GM18909 (cell line): ENCODE measurements around the gene NCAPD3.
"Not testable (repeated sequence)": the region's sequence is repeated elsewhere in the genome, so short reads cannot be mapped to it uniquely, and the experiment has no call there.

Experiments
- ATAC-seq: cut with Tn5 transposase; IDR thresholded peaks from one replicate; pipeline ENCODE4 v1.9.1; 2021; ENCODE audit warnings: mild to moderate bottlenecking; ENCODE audit not compliant: unreplicated experiment, poor library complexity

NCAPD3 gene, protein sequence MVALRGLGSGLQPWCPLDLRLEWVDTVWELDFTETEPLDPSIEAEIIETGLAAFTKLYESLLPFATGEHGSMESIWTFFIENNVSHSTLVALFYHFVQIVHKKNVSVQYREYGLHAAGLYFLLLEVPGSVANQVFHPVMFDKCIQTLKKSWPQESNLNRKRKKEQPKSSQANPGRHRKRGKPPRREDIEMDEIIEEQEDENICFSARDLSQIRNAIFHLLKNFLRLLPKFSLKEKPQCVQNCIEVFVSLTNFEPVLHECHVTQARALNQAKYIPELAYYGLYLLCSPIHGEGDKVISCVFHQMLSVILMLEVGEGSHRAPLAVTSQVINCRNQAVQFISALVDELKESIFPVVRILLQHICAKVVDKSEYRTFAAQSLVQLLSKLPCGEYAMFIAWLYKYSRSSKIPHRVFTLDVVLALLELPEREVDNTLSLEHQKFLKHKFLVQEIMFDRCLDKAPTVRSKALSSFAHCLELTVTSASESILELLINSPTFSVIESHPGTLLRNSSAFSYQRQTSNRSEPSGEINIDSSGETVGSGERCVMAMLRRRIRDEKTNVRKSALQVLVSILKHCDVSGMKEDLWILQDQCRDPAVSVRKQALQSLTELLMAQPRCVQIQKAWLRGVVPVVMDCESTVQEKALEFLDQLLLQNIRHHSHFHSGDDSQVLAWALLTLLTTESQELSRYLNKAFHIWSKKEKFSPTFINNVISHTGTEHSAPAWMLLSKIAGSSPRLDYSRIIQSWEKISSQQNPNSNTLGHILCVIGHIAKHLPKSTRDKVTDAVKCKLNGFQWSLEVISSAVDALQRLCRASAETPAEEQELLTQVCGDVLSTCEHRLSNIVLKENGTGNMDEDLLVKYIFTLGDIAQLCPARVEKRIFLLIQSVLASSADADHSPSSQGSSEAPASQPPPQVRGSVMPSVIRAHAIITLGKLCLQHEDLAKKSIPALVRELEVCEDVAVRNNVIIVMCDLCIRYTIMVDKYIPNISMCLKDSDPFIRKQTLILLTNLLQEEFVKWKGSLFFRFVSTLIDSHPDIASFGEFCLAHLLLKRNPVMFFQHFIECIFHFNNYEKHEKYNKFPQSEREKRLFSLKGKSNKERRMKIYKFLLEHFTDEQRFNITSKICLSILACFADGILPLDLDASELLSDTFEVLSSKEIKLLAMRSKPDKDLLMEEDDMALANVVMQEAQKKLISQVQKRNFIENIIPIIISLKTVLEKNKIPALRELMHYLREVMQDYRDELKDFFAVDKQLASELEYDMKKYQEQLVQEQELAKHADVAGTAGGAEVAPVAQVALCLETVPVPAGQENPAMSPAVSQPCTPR (N-terminal part only)

DNA sequence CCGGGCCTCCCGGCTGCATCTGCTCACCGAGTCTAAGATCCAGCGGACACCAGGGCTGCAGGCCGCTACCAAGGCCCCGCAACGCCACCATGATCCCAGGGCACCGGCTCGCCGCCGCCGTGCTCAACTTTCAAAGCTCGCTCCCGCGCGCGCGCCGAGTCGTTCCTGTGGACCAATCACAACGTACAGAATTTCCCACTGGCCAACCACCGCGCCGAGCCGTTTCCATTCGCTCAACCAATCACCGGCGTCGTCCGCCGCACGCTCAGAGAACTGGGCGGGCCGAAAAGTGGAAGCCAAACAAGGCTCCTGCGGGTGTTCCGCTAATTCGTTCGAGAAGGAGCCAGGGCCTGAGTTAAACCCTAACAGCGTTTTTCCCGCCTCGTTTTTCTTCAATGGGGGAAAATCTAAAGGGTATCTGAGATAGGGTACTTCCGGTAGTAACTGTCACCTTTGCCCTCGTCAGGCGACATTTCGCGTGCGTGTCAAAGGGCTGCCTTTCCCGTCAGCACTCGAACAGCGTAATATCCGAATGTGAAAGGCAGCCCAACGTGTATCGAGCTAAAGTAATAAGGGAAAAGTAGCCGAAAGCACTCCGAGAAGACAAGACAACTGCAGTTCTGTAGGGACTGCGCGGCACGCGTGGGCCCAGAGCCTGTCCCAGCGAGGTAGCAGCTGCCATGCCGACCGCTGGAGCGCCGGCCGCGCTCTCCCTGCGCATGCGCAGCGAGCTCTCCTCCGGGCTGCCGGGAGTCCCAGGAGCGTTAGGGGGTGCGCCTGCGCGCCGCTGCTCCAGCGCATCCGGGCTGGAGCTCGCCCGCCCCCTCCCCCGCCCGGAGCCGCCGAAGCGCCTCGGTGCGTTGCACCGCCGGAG is at the start of gene NCAPD3, which contains the start of gene VPS26B:
TSS of gene NCAPD3 (minus strand) at position 132 of the 874 bp plus-strand sequence. CDS start at position 91, 41 bp downstream.
TSS of gene VPS26B (plus strand) at position 836 of the 874 bp plus-strand sequence. CDS start 452 bp downstream, outside the sequence.
- peak; percentile 78 for ATAC-seq

DNA sequence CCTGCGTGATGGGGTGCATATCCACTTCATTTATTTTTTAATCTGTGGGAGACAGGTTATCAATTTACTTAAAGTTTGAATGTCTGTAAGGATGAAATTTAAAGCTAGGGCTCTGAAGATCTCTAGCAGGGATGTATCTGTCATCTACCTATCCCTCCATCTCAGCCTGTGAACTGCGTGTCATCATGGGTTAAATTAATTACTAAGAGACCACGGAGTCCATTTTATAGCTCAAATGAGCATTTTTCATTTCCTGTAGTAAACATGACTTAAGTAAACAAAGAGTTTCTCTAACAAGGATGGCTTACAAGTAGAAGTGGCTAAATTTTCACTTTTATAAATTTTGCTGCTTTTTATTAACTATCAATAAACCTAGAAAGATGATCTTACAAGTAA is 49.5 kb upstream of the NCAPD3 start:
- no peak for ATAC-seq

DNA sequence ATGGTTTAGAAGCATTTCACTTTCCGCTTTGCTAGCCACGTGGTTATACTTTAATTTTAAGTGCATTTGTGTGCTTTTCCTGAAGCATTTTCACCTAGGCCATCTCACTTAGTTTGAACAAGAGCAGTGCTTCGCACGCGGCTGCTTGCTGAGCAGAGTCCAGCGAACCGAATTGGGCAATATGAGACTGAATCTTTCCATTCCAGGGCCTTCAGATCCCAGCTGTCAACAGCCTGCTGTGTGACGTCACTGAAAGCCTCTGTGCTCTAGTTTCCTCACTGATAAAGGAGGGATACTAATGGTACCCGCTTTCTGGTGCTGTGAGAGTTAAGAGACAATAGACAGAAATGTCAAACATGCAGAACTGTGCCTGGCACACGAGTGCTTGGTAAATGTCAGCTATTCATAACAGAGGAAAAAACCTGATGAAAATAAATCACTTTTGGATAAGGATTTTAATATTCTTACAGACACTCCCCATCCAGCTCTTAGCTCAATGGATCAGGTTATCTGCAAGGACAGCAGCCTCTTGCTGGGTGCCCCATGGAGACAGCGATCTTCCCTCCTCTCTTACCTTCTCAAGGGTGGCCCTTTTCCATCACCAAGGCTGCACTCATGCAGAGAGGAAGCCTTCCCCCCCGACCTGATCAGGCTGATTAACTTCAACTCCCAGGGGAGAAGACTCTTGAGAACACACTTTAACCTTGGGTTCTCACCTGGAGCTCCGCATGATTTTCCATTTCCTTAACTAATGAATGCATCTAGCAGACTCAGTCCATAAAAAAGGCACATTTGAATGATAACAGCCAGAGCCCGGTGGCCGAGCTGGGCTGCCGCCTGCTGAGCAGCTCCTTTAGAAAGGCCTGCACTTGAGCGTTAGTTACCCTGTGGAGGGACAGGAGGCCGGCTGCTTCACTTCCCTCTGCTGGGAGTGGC is 48.9 kb upstream of the NCAPD3 start:
- no peak for ATAC-seq

DNA sequence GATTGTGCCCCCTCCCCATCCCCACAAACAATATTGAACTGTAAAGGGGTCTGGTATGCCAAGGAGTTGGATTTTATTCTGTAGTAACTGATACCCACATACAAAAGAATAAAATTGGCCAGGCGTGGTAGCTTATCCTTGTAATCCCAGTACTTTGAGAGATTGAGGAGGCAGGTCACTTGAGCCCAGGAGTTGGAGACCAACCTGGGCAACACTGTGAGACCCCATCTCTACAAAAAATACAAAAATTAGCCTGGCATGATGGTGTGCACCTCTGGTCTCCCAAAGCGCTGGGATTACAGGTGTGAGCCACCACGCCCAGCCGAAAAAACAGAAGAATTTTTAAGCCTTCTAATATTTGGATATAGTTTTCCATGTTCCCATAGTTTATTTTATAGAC is 48.2 kb upstream of the NCAPD3 start:
- ATAC-seq: no peak

DNA sequence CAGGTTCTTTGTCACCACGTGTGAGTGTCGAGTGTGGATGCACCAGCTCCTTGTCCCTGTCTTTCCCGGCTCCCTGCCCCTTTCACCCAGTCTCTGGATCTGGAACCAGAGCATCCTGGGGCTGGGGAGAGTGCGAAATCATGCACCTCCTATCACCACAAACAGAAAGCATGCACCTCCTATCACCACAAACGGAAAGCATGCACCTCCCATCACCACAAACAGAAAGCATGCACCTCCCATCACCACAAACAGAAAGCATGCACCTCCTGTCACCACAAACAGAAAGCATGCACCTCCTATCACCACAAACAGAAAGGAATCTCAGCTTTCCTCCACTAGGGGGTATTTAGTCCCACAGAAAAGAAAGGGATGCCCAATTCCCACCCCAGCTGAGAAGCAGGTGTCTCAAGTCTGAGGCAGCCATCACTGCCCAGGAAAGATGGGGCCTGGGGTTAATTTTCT is 46.5 kb upstream of the NCAPD3 start:
- ATAC-seq: no peak

DNA sequence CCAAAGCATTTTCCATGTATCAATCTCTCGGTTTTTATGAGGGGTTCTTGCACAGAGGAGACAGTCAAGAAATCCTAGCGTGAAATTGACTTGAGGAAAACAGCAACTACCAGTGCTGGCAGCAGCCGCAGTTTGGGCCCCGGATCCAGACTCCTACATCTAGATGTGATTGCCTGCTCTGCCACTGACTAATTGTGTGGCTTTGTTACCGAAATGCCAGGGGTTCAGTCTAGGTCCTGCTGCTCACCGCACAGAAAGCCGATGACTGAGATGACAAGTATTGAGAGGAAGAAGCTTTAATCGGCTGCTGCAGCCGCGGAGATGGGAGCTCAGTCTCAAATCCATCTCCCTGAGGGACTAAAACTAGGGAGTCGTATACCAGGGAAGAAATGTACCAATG is 44.2 kb upstream of the NCAPD3 start:
- no peak for ATAC-seq

DNA sequence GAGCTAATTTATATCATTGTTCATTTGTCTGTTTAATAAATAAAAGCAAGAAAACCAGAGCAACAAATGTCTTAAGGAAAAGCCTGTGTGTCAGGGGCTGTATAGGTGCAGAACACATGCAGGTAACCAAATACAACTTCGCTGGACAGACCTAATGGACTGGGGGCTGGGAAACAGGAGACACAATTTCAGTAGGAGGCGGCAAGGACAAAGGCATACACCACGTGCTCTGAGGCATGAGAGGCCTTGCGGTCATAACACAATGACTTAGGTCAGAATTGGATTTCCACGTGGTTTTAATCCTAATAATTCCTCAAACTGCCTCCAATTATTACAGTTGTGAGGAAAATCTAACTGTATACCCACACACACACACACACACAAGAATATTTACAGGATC is 43.7 kb upstream of the NCAPD3 start:
- ATAC-seq: no peak

DNA sequence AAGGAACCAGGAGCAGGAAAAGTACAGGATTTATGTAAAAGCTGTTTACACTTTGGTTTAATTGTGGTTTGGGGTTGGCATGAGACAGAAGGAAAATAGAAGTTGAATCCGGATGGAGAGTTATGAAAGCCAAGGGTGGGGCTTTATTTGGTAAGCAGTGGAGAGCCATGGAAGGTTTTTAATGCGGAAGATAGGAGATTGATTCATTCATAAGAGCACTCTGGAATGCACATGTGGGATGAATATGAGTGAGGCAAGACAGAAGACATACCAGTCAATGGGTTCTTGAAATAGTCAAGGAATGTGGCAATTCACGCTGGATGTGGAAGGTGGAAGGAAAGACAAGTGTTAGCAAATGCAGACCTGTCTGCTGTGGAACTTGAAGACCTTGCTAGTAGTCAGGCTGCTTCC is 43.1 kb upstream of the NCAPD3 start:
- ATAC-seq: no peak

DNA sequence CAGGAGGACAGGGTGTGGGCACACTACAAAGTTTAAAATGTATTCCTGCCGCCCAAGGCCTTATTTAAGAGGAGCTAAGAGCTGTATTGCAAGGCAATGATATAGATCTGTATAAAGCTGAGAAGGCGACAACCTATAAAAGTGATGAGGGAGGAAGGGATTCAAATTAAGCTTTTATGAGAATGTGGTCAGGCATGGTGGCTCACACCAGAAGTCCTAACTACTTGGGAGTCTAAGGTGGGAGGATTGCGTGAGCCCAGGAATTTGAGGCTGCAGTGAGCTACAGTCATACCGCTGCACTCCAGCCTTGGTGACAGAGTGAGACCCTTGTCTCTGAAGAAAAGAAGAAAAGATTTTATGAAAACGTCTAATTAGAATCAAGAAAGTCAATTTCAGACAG is 42.7 kb upstream of the NCAPD3 start:
- ATAC-seq: no peak

DNA sequence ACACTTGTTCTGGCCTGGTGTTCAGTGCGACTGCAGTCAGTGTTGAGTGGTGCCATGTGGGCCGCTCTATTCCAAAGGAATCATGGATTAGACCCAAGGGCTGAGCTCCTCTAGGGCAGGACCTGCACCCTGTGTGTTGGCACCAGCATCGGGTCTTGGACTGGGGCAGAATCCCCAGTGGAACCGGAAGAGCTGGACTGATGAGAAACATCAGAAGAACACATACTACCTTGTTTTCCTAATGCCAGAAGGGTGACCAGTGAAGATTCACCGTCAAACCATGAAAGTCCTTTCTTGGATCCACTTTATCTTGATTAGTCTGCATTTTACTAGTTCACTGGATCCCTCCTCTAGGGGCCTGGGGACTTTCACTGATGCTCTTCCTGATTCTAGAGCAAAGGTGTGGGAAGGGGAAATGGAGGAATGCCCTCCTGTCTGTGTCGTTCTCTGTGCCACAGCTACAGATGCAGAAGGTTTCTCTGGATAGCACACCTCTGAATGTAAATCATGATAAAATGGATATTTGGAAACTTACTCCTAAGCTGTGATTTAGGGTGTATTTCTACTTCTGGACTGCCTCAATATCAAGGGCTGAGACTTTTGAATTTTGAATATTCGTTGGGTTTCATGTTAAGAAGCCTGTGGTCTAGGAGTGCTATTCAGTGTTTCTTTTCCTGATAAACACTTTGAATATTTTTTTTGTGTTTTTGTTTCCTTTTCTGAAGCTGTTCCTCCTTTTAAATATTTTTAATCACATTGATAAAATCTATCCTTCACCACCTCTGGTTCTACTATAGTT is 41.4 kb upstream of the NCAPD3 start:
- no peak for ATAC-seq

DNA sequence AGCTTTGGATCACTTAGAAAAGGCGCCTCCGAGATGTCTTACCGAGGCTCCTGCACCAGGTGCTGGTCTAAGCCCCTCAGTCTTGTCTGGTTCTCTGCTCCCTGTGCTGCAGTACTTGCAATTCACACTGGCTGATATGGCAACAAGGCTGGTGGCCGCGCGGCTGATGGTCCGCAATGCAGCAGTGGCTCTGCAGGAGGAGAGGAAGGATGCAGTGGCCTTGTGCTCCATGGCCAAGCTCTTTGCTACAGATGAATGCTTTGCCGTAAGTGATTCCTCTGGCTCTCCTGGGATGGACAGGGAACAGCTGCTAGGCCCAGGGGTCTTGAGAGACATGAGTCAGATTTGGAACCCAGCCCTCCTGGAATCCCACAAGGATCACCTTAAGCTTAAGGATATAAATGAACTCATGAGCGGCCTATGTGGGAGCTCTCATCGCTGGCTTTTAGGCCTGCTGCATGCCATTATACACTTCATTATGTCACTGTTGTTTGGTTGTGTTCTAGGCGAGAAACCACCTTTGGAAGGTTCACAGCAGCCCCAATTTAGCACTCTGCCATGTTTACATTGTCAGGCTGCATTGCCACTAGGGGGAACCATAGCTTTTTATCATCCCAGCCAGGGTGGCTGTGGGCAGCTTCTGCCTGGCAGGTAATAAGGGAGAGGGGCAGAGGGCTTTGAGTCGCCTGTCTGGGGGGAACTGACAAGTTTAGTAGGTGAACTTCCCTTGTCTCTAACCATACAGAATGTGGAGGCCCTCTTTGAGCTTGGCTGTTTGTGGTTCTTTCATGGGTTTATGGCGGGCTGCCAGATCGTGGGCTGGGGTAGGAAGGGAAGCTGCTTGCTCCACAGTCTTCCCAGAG is 38.1 kb upstream of the NCAPD3 start:
- no peak for ATAC-seq

DNA sequence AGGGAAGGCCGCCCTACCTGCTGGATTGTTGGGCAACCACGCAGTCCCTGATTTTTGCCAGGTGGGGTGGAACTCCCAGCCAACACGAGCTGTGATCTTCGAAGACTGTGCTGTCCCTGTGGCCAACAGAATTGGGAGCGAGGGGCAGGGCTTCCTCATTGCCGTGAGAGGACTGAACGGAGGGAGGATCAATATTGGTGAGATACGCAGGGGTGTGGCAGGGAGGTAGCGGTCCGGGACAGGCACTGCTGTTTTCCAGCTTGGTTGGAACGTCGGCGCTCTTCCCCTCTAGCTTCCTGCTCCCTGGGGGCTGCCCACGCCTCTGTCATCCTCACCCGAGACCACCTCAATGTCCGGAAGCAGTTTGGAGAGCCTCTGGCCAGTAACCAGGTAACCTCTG is 37.2 kb upstream of the NCAPD3 start:
- no peak for ATAC-seq

DNA sequence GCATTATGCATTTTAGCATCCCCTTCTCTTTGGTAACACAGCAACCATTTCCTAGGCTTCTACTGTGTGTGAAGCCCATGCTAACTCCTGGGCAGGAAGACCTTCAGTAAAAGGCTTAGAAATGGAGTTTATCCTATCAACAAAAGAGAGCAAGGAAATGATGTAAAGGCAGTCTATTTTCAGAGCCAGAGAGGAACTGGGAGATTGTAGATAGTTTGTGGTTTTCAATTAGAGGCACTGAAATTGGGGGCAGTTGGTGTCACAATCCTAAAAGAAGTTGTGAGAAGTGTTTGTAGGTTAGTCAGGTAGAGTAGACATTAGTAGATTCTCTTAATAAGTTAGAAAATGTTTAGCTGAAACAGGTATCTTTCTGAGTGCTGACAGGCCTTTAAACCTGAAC is 36.7 kb upstream of the NCAPD3 start:
- ATAC-seq: no peak

DNA sequence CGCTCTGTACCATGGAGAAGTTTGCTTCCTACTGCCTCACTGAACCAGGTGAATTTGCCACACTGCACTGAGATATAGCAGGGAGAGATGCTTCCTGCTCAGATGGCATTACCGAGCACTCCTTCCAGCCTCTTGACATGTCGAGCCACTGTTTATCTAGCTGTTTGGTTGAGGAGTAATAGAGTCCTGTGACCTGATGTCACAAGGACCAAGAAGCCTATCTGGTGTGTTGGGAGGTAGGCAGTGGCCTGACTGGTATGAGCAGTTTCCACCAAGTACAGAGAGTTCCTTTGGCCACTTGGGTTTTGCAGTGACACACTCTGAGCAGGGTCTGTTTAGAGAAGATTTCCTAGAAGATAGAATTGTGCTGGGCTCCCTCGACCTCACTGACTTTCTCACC is 34.8 kb upstream of the NCAPD3 start:
- no peak for ATAC-seq

DNA sequence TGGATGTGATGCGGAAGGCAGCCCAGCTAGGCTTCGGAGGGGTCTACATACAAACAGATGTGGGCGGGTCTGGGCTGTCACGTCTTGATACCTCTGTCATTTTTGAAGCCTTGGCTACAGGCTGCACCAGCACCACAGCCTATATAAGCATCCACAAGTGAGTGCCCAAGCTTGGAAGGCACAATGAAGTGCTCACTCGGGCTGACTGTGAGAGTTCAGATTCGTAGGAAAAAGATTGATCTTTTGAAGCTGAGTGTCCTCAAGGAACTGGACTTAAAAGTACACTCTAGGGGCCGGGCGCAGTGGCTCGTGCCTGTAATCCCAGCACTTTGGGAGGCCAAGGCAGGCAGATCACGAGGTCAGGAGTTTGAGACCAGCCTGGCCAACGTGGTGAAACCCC is 33.3 kb upstream of the NCAPD3 start:
- no peak for ATAC-seq

DNA sequence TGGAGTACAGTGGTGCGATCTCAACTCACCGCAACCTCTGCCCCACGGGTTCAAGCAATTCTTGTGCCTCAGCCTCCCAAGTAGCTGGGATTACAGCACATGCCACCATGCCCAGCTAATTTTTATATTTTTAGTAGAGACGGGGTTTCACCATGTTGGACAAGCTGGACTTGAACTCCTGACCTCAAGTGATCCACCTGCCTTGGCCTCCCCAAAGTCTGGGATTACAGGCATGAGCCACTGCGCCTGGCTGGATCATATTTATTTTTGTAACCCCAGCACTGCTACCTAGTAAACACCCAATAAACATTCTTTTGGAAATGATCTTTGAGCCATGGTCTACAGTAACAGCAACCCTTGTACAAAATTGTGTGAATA is 31.4 kb upstream of the NCAPD3 start:
- ATAC-seq: not testable (repeated sequence)
